HG03565 (cell line): ENCODE data around the gene MYO18A.
"Not testable (repeated sequence)": the region's sequence is repeated elsewhere in the genome, so short reads cannot be mapped to it uniquely, and the experiment has no call there.

Experiments used
- ATAC-seq: cut with Tn5 transposase; IDR thresholded peaks from one replicate; pipeline ENCODE4 v1.9.1; 2021; ENCODE audit warnings: mild to moderate bottlenecking, moderate library complexity; ENCODE audit not compliant: unreplicated experiment

The MYO18A gene, protein sequence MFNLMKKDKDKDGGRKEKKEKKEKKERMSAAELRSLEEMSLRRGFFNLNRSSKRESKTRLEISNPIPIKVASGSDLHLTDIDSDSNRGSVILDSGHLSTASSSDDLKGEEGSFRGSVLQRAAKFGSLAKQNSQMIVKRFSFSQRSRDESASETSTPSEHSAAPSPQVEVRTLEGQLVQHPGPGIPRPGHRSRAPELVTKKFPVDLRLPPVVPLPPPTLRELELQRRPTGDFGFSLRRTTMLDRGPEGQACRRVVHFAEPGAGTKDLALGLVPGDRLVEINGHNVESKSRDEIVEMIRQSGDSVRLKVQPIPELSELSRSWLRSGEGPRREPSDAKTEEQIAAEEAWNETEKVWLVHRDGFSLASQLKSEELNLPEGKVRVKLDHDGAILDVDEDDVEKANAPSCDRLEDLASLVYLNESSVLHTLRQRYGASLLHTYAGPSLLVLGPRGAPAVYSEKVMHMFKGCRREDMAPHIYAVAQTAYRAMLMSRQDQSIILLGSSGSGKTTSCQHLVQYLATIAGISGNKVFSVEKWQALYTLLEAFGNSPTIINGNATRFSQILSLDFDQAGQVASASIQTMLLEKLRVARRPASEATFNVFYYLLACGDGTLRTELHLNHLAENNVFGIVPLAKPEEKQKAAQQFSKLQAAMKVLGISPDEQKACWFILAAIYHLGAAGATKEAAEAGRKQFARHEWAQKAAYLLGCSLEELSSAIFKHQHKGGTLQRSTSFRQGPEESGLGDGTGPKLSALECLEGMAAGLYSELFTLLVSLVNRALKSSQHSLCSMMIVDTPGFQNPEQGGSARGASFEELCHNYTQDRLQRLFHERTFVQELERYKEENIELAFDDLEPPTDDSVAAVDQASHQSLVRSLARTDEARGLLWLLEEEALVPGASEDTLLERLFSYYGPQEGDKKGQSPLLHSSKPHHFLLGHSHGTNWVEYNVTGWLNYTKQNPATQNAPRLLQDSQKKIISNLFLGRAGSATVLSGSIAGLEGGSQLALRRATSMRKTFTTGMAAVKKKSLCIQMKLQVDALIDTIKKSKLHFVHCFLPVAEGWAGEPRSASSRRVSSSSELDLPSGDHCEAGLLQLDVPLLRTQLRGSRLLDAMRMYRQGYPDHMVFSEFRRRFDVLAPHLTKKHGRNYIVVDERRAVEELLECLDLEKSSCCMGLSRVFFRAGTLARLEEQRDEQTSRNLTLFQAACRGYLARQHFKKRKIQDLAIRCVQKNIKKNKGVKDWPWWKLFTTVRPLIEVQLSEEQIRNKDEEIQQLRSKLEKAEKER (N-terminal part only)

DNA sequence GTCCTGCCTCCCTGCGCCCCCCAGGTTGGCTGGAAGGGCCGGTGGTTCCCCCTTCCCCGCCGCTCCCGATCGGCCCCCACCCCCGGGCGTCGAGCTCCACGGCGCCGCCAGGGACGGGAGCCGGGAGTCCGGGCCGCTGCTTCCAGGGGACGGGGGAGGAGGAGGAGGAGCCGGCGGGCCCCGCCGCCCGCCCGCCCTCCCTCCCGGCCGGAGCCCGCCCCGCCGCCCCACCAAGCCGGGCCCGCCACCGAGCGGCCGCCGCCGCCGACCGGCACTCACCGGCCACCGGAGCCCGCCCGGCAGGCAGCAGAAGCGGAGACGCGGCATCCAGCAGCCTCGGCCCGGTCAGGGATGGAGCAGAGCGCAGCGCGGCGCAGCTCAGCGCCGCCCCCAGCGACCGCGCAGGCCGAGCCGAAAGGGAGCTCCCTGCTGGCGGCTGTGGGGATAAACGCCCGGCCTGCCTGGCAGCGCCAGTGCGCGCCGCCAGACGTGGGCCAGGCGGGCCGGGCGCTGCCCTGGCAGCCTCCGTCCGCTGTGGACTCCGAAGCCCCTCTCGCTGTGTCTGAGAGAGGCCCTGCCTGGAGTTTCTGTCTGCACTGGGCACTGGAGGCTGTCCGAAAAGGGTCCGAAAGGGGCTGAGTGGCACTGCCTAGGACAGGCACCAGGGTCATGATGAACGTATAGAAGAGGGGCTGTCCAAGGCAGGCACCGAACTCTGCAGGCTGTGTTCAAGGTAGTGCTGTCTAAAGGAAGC lies at the start of gene MYO18A:
MYO18A (minus strand) TSS at position 365 of the 754 bp plus-strand sequence. CDS start 13,458 bp downstream, outside the sequence.
- peak; percentile 82 for ATAC-seq

DNA sequence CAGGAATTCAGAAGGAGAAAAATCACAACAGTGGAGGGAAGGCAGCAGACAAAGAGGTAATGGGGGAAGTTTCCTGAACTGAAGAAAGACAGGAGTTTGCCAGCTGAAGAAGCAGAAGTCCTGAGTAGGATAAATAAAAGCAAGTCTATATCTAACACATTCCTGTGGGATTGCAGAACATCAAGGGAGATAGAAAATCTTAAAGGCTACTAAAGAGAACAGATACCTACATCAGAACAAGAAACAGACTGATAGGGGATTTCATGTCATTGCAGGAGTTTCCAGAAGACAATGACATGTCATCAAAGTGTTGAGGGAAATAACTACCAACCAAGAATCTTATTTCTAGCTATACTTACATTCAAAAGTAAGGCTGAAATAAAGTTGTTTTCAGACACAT lies 45.2 kb upstream of the MYO18A start:
- no peak for ATAC-seq

DNA sequence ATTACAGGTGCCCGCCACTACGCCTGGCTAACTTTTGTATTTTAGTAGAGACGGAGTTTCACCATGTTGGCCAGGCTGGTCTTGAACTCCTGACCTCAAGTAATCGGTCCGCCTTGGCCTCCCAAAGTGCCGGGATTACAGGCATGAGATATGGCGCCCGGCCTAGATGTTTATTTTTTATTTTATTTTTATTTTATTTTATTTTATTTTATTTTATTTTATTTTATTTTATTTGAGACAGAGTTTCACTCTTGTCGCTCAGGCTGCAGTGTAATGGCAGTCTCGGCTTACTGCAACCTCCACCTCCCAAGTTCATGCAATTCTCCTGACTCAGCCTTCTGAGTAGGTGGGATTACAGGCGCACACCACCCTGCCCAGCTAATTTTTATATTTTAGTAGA lies 41.1 kb upstream of the MYO18A start:
- ATAC-seq: not testable (repeated sequence)

DNA sequence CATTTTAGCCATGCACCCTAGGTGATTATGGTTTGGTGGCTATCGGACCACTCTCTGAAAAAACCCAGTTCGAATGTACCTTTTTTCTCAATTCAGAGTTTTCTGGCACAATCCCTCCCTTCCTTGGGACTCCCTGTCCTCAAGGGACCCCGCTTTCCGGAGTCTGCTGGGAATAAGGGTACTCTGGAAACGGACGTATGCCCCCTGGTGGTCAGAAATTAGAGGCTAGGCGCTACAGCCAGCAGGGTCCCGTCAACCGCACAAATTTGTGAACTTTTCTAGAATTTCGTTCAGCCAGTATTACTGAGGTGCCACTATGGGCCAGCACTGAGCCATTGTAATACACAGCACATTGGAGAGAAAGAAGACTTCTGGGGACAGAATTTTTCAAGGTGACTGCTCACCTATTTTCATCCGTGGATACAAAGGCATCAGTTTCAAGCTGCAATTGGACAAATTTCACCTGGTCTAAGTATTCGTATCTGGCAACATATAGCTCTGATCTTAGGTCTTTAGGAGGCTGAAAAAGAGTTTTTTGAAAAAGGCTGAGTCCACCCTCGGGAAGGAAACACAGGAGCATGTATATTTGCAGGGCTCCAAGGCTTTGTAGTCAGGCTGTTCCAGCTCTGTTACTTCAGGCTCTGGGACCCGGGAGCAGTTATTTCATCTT lies 39.3 kb upstream of the MYO18A start:
- ATAC-seq: no peak

DNA sequence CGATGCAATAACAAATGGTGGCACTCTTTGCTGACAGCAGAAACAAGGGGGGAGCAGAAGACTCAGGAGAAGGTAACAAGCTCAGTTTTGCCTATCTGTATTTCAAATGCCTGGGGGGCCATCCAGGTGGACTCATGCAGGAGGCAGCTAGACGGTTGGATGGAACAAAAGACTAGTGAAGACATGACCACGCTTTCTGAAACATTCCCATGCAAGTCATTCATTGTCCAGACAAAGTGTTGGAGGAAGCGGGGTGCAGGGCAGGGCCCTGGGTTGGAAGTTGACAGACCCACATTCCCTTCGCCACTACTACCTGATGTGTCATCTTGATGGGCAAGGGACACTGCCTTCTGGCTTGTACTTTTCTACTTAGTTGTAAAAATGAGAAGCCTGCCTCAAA lies 36.7 kb upstream of the MYO18A start:
- ATAC-seq: no peak

DNA sequence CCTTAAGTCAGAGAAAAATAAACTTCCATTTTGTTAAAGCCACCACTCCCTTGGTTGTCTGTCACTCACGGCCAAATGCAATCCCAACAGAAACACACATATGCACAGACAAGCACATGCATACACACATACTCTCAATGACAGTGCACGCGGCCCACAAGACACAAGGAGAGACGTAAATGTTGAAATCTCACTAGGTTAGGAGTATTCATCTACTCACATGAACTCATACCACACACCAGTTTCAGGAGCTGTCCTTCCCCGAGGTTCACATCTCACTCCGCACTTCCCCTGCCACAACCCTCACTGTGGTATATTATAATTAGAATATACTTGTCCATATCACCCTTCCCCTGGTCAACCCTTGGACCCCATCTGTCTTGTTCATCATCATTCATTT lies 36.0 kb upstream of the MYO18A start:
- no peak for ATAC-seq

DNA sequence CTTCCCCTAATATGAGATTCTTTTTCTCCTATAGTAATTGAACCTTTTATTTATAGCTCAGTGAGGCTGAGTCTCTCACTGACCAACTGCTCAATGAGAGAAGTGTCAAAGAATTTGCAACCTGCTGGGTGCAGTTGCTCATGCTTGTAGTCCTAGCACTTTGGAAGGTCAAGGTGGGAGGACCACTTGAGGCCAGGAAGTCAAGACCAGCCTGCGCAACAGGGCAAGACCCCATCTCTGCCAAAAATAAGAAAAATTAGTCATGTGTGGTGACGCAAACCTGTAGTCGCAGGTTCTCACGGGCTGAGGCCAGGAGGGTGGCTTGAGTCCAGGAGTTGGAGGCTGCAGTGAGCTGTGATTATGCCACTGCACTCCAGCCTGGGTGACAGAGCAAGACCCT lies 35.5 kb upstream of the MYO18A start:
- no peak for ATAC-seq

DNA sequence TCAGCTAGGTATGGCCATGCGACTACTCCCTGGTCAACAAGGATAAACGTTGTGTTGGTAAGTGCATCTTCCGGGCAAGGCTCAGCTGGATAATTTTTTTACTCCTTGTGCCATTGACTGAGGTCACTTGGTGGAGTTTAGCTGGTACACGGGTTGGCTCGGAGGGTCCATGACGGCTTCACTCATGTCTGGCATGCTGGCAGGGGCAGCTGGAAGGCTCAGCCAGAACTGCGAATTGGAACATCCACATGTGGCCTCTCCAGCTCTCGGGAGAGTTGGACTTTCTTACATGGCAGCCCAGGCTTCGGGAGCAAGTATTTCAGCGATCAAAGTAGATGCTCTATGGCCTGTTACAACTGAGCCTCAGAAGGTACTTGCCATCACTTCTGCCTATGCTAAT lies 35.0 kb upstream of the MYO18A start:
- no peak for ATAC-seq

DNA sequence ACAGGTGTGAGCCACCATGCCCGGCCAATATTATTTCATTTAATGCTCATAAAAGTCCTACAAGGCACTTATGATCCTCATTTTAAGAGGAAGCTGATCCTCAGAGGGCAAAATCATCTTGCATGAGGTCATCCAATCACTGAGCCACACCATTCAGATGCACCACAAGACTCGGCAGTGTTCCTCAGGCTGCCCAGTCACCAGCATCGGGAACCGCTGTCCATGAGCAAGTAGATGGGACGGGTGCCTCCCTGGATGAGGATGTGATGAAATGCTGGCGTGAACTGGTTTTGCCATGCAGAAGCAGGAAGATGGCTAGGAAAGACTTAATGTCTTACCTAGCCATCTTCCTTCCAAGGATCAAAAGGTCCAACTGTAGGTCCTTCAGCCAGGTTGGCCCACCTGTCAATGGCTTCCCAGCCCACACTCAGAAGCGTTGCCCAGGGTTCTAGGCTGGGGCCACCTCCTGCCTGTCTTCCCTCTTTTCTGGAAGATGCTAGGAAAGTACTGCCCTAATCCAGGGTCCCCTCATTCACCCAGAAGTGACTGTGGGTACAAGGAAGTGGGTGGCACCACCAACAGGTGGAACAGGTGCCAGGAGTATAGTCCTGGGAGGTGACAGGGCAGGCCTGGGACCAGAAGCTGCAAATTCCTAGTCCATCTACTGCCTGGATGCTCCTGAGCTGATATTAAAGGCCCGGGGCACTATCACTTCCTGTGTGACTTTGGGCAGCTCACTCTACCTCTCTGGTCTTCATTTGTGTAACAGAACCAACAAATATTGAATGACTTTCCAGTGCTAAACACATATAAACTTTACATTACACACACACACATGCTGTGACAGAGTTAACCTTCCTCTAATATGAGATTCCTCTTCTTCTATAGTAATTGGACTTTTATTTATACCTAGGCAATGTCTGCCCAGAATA lies 34.3 kb upstream of the MYO18A start:
- ATAC-seq: no peak

DNA sequence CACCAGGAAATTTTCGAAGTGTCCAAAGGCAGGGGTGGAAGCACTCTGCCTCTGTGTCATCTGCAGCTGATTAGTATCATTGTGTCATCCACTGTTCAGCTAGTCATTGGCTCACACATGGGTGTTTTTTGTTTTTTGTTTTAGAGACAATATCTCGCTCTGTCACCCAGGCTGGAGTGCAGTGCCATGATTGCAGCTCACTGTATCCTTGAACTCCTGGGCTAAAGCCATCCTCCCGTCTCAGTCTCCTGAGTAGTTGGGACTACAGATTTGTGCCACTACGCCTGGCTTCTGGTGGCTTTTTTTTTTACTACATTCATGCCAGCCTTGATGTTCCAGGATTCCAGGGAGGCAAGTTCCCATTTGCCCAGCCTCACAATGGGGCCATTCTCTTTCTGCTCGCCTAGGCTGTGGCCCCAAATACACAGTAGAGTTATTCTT lies 32.5 kb upstream of the MYO18A start:
- no peak for ATAC-seq

DNA sequence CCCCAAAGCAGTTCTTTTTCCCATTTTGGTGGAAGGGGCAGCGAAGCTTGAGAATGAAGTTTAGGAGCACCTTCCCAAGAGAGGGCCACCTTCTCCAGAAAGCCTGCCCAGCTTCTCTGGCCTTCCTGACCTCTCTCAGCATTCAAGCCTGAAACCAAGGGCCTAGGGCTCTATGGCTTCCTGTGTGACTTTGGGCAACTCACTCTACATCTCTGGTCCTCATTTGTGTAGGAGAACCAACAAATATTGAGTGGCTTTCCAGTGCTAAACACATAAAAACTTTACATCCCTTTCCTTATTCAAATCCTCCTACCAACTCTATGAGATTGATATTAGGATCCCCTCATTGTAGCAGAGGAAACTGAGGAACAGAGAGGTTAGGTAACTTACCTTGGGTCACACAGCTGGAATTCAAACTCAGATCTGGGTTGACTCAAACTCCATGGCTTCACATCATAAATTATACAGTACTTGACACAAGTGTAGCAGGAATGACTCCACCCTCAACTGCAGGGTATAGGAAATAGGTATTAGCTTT lies 32.0 kb upstream of the MYO18A start:
- no peak for ATAC-seq

DNA sequence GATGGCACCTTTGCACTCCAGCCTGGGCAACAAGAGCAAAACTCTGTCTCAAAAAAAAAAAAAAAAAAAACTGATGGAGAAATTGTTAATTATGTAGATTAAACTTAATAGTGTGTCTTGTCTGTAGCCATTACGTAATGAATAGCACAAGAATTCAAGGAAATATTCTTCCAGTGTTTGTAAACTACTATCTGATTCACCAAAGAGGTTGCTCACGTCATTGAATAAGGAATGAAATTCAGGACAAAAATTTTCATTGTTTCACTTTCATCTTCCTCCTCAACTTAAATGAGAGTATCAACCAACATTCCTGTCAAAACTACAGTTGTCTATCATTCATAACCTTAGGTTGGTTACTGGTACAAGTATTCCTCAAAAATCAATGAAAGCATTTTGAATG lies 30.7 kb upstream of the MYO18A start:
- ATAC-seq: no peak

DNA sequence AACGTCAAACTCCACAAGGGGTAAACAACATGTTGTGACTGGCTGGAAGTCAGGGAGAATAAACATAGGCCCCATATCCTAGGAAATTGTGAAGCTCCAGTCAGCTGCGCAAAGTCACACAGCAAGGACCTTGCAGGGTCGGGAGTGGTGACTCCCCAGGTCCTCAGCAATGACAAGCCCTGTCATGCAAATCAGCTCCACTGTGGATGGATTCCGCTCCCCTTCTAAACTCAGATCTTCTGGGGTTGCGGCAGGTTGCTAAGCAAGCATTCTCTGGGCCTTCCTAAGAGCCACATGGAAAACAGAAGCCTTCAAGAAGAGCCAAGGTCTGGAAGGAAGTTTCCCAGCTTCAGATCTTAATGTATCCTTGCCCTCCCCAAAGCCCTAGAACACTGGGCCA lies 28.9 kb upstream of the MYO18A start:
- no peak for ATAC-seq

DNA sequence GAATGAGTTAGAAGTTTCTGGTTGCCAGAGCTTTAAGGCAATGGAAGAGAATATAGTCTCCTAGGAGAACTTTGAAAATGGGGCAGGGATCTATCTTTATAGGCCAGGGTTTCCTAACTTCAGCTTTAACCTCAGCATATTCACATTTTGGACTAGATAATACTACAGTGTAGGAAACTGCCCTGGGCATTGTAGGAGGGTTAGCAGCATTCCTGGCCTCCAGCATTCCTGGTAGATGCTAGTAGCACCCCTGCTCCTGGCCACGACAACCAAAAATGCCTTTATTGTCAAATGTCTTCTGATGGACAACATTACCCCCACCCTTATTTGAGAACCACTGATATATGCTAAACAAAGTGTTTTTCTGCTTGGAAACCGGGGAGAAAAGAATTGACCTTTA lies 27.8 kb upstream of the MYO18A start:
- no peak for ATAC-seq

DNA sequence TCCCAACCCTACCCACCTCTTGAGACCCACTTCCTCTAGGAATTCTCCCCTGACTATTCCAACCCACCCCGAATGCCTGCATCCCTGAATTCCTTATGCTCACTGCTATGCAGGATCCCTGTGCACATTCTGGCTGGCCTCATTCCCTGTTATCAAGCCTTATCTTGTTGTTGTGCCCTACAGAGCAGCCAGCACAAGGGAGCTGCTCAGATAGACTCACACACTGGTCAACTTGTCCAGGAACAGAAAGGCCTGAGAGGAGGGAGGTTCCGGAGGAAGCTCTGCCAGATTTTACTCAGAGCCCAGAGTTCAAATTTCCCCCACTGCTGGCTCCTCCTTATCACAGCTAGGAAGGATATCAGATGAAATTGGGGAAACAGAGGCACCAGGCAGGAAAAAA lies 24.8 kb upstream of the MYO18A start:
- no peak for ATAC-seq

DNA sequence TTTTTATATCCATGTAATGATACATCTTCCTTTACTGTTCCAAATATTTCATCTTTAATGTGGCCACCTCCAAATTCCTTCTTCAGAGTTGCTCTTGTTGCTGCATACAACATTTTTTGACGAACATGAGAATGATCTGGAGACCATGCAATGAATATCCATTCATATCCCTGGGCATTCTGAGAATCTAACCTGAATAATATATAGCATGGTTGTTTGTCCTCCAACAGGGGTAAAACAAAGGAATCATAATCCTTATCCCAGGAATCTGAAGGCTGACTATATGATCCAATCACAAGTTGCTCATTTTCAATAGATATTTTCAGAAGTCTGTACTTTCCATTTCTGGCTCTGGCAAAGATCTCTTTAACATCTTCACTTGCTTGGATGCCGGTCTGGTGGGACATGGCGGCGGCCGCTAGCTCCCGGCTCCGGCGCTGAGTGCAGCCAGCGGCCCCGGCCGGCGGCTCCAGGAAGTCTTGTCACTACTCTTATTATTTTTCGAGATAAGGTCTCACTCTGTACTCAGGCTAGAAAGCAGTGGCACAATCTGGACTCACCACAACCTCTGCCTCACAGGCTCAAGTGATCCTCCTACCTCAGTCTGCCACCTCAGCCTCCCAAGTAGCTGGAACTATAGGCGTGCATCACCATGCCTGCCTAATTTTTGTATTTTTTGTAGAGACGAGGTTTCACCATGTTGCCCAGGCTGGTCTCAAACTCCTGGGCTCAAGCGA lies 24.0 kb upstream of the MYO18A start:
- not testable (repeated sequence) for ATAC-seq

DNA sequence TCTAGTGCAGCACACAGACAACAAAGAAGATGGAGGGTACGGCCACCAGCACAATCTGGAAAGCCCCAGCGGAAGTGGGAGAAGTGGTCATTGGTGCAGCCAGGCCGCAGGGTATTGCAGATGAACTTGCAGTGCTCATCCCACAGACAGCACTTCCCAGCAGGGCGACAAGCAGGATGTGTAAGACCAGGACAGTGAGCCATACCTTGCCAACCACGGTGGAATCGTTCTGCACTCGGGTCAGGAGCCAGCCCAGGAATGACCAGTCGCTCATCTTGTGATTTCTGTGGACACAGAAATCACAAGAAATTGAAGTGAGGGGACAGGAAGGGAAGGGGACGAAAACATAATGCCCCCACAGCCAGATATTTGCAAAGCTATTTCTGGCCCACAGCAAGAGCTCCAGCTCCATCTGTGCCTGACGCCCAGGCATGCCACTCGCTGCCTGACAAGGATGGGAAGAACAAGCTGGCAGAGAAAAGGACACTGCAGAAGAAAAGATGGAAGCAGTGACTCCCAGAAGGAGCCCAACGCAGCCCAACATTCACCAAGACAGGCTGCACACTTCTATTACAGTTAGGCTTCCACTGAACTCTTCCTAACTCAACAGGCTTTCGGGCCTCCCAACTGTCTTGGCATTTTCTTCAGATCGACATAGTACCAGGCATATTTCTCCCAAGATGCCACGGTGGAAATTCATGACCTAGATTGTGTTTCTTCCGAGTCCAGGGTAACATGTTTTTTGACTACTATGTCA lies 17.5 kb upstream of the MYO18A start:
- ATAC-seq: no peak
